K562 (cell line): ENCODE measurements around the gene HCST. TPM values are rescaled to one million over a fixed set of nuclear protein-coding genes. Genes with fewer than 3 reads are reported as not detected.

ENCODE experiments used
- ARID2 ChIP-seq: fragments of 450-650 bp; IDR thresholded peaks from 2 replicates; pipeline ENCODE4 v1.6.1; 2017; ENCODE audit warnings: antibody characterized with exemption, mild to moderate bottlenecking
- DNMT1 ChIP-seq: fragments of 450-650 bp; IDR thresholded peaks from 2 replicates; pipeline ENCODE4 v1.6.1; 2016; ENCODE audit warnings: antibody characterized with exemption, mild to moderate bottlenecking
- HMGN3 ChIP-seq: IDR thresholded peaks from 2 replicates; pipeline ENCODE4 v1.6.1; 2011; ENCODE audit warnings: borderline replicate concordance, low read depth, mild to moderate bottlenecking, mixed read lengths, low read length; ENCODE audit not compliant: insufficient read length; ENCODE audit errors: extremely low read depth
- PBX2 ChIP-seq, 2 experiments: IDR thresholded peaks in 1 of 2; conservative IDR thresholded peaks in 1 of 2; 2 replicates each; pipeline ENCODE4 v1.6.1; 2016; ENCODE audit warnings: low read depth in 2 of 2, mild to moderate bottlenecking in 1 of 2, missing compliant biosample characterization in 1 of 2, missing genetic modification characterization in 1 of 2, moderate library complexity in 1 of 2
- VEZF1 ChIP-seq: fragments of 200-800 bp; sonication (Bioruptor generic); IDR thresholded peaks from 2 replicates; pipeline ENCODE4 v1.6.1; 2017; ENCODE audit warnings: missing genetic modification characterization, missing compliant biosample characterization
- polyA plus RNA-seq, 8 experiments: library from polyadenylated mRNA; depleted of rRNA in 4 of 8; stranded (reverse) in 5 of 8; unstranded in 3 of 8; fragments of >200 nt; fragmentation: Nextera tagmentation in 2 of 8; fragmentation: Illumina TruSeq in 1 of 8; extraction: Ambion mirVana in 2 of 8; extraction: Trizol in 1 of 8; gene quantifications; 2 replicates each; pipeline versions ENCODE4 v1.2.1 to v1.2.3, GENCODE V29; 2011 to 2014; ENCODE audit warnings: inconsistent platforms in 1 of 8, missing spikeins in 1 of 8
- total RNA-seq, 7 experiments: library from RNA; depleted of rRNA in 6 of 7; stranded (reverse); fragments of >200 nt in 6 of 7; fragmentation: Illumina TruSeq in 2 of 7; extraction: Trizol in 2 of 7; gene quantifications; 2 replicates each; pipeline versions ENCODE4 v1.2.1 to v1.2.3, GENCODE V29; 2011 to 2021; ENCODE audit warnings: low replicate concordance in 1 of 7
- TF ChIP-seq, protein P1 (sequence below), 2 experiments: fragments of 450-650 bp; formaldehyde crosslinking in 1 of 2; IDR thresholded peaks; 2 replicates each; pipeline versions ENCODE4 v1.4.0 to v1.6.1; 2014 to 2020; ENCODE audit warnings: mild to moderate bottlenecking in 2 of 2, borderline replicate concordance in 1 of 2, low read depth in 1 of 2
- TF ChIP-seq, protein P2 (sequence below), 3 experiments: IDR thresholded peaks in 2 of 3; conservative IDR thresholded peaks in 1 of 3; 2 replicates each; pipeline ENCODE4 v1.5.1; 2011 to 2012; ENCODE audit warnings: low read length in 3 of 3, mild to moderate bottlenecking in 3 of 3, control low read depth in 2 of 3, improper control_type of control experiment in 1 of 3, inconsistent platforms in 1 of 3, low read depth in 1 of 3, mixed read lengths in 1 of 3, moderate library complexity in 1 of 3; ENCODE audit not compliant: insufficient read depth in 2 of 3
- TF ChIP-seq, protein P3 (sequence below): fragments of 450-650 bp; IDR thresholded peaks from 2 replicates; pipeline ENCODE4 v1.6.1; 2016

The HCST gene
- total and polyA plus RNA-seq, 9 of the 15 experiments (the other 6 are each of a cell fraction or from before 2014, with no cell fraction given) = 0.29 to 1.9 (median 0.95) TPM; not detected in 2

GRCh38 chr19:35882114-35882832 lies 20.1 kb upstream of the HCST start (continued):
- TF ChIP-seq, protein P1, sequence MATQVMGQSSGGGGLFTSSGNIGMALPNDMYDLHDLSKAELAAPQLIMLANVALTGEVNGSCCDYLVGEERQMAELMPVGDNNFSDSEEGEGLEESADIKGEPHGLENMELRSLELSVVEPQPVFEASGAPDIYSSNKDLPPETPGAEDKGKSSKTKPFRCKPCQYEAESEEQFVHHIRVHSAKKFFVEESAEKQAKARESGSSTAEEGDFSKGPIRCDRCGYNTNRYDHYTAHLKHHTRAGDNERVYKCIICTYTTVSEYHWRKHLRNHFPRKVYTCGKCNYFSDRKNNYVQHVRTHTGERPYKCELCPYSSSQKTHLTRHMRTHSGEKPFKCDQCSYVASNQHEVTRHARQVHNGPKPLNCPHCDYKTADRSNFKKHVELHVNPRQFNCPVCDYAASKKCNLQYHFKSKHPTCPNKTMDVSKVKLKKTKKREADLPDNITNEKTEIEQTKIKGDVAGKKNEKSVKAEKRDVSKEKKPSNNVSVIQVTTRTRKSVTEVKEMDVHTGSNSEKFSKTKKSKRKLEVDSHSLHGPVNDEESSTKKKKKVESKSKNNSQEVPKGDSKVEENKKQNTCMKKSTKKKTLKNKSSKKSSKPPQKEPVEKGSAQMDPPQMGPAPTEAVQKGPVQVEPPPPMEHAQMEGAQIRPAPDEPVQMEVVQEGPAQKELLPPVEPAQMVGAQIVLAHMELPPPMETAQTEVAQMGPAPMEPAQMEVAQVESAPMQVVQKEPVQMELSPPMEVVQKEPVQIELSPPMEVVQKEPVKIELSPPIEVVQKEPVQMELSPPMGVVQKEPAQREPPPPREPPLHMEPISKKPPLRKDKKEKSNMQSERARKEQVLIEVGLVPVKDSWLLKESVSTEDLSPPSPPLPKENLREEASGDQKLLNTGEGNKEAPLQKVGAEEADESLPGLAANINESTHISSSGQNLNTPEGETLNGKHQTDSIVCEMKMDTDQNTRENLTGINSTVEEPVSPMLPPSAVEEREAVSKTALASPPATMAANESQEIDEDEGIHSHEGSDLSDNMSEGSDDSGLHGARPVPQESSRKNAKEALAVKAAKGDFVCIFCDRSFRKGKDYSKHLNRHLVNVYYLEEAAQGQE (IDR thresholded peaks at IDR 0.05; ENCODE audit: borderline replicate concordance) = peak; percentile 84
- TF ChIP-seq, protein P1 (CRISPR knock-in tag; IDR thresholded peaks at IDR 0.05; ENCODE audit: low read depth) = no peak
- TF ChIP-seq HMGN3 (no peak), VEZF1 (CRISPR knock-in tag) (0 out of 2 replicates have a peak, but pooled peaks have one; percentile 16), DNMT1 (no peak), PBX2 (CRISPR knock-in tag; IDR thresholded peaks at IDR 0.05; ENCODE audit: low read depth) (no peak), PBX2 (tag; conservative IDR thresholded peaks at IDR 0.05; ENCODE audit: low read depth) (peak; percentile 32; the same call in 1 of the 2 replicates), ARID2 (peak; percentile 36; the same call in 1 of the 2 replicates)
- TF ChIP-seq, protein P2, sequence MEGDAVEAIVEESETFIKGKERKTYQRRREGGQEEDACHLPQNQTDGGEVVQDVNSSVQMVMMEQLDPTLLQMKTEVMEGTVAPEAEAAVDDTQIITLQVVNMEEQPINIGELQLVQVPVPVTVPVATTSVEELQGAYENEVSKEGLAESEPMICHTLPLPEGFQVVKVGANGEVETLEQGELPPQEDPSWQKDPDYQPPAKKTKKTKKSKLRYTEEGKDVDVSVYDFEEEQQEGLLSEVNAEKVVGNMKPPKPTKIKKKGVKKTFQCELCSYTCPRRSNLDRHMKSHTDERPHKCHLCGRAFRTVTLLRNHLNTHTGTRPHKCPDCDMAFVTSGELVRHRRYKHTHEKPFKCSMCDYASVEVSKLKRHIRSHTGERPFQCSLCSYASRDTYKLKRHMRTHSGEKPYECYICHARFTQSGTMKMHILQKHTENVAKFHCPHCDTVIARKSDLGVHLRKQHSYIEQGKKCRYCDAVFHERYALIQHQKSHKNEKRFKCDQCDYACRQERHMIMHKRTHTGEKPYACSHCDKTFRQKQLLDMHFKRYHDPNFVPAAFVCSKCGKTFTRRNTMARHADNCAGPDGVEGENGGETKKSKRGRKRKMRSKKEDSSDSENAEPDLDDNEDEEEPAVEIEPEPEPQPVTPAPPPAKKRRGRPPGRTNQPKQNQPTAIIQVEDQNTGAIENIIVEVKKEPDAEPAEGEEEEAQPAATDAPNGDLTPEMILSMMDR (IDR thresholded peaks at IDR 0.05 in 2 of 3, conservative IDR thresholded peaks at IDR 0.05 in 1 of 3; ENCODE audit: insufficient read depth in 2 of 3, low read depth in 1 of 3, low read length in 3 of 3) = peak; percentile 45 to 79 (median 62); a peak in 5 of 6 replicates
- TF ChIP-seq, protein P3, sequence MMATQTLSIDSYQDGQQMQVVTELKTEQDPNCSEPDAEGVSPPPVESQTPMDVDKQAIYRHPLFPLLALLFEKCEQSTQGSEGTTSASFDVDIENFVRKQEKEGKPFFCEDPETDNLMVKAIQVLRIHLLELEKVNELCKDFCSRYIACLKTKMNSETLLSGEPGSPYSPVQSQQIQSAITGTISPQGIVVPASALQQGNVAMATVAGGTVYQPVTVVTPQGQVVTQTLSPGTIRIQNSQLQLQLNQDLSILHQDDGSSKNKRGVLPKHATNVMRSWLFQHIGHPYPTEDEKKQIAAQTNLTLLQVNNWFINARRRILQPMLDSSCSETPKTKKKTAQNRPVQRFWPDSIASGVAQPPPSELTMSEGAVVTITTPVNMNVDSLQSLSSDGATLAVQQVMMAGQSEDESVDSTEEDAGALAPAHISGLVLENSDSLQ = peak; percentile 31; the same call in 1 of the 2 replicates
